A549 (cell line): ENCODE data around the gene DHRS4L2.
"Not testable (repeated sequence)": the region's sequence is repeated elsewhere in the genome, so short reads cannot be mapped to it uniquely, and the experiment has no call there.

Experiments
- CHD4 ChIP-seq: fragments of 200-600 bp; sonication (generic); IDR thresholded peaks from 2 replicates; pipeline ENCODE4 v1.6.1; 2016; ENCODE audit warnings: antibody characterized with exemption, mild to moderate bottlenecking, borderline replicate concordance
- CTCF ChIP-seq: fragments of >200 bp; sonication (Bioruptor Twin); formaldehyde crosslinking; IDR thresholded peaks from 3 replicates; pipeline ENCODE4 v1.5.1; 2016
- GATA3 ChIP-seq: IDR thresholded peaks from 2 replicates; pipeline ENCODE4 v1.6.1; 2012; ENCODE audit warnings: borderline replicate concordance
- JUN ChIP-seq, 2 experiments: fragments of >200 bp; sonication (Bioruptor Twin); formaldehyde crosslinking; IDR thresholded peaks; 2 replicates in 1 of 2; 3 replicates in 1 of 2; pipeline ENCODE4 v1.6.1; 2016 to 2017
- NFE2L2 ChIP-seq: fragments of 150-350 bp; conservative IDR thresholded peaks from 2 replicates; pipeline ENCODE4 v1.6.1; 2014; ENCODE audit warnings: low read length
- POLR2A ChIP-seq: IDR thresholded peaks from 2 replicates; pipeline ENCODE4 v1.6.1; 2012; ENCODE audit warnings: mild to moderate bottlenecking, low read length
- RFX5 ChIP-seq: fragments of 450-650 bp; IDR thresholded peaks from 2 replicates; pipeline ENCODE4 v1.7.1; 2014; ENCODE audit warnings: antibody characterized with exemption, mild to moderate bottlenecking, moderate library complexity
- SMC3 ChIP-seq: fragments of >200 bp; sonication (Bioruptor Twin); formaldehyde crosslinking; IDR thresholded peaks from 3 replicates; pipeline ENCODE4 v1.6.1; 2018; ENCODE audit warnings: inconsistent platforms
- TF ChIP-seq, protein P1 (sequence below): fragments of 200-600 bp; sonication (generic); IDR thresholded peaks from 2 replicates; pipeline ENCODE4 v1.6.1; 2016; ENCODE audit warnings: antibody characterized with exemption, mild to moderate bottlenecking, moderate library complexity
- TF ChIP-seq, protein P2 (sequence below): fragments of 450-650 bp; IDR thresholded peaks from 2 replicates; pipeline ENCODE4 v1.6.1; 2014; ENCODE audit warnings: antibody characterized with exemption

DNA sequence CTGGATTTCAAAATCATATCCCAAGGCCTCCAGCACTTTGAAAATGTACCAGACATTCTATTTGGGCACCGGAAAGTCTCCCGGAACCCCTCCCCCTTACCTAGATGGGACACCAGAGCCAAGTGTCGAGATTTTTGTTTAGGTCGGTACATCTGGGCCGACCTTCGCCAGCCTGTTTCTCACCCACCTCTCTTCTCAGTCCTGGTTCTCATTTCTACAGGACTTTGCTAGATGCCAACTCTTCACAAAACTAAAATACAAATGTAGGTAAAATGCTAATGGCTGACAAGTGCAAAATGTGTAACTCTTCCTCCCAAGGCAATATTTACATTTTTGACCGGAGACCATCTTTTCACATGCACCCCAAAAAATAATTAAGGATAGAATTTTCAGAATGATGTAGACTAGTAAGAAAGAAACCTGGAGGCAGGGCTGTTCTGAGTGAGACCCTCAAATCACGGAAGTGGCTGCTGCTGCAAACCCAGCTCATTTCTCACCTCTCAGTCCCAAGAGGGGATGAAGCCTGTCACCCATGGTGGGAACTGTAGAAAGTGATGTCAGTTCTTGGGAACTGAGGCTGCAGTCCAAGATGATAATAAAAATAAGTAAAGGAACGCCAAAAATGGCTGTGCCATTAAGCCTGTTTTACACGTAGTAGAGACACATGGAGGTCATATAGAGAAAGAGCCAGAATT, 48.4 kb downstream of the DHRS4L2 start:
- not testable (repeated sequence) for TF ChIP-seq CTCF; GATA3; NFE2L2; CHD4; SMC3; RFX5; JUN (IDR thresholded peaks at IDR 0.05); POLR2A
- TF ChIP-seq, protein P1, sequence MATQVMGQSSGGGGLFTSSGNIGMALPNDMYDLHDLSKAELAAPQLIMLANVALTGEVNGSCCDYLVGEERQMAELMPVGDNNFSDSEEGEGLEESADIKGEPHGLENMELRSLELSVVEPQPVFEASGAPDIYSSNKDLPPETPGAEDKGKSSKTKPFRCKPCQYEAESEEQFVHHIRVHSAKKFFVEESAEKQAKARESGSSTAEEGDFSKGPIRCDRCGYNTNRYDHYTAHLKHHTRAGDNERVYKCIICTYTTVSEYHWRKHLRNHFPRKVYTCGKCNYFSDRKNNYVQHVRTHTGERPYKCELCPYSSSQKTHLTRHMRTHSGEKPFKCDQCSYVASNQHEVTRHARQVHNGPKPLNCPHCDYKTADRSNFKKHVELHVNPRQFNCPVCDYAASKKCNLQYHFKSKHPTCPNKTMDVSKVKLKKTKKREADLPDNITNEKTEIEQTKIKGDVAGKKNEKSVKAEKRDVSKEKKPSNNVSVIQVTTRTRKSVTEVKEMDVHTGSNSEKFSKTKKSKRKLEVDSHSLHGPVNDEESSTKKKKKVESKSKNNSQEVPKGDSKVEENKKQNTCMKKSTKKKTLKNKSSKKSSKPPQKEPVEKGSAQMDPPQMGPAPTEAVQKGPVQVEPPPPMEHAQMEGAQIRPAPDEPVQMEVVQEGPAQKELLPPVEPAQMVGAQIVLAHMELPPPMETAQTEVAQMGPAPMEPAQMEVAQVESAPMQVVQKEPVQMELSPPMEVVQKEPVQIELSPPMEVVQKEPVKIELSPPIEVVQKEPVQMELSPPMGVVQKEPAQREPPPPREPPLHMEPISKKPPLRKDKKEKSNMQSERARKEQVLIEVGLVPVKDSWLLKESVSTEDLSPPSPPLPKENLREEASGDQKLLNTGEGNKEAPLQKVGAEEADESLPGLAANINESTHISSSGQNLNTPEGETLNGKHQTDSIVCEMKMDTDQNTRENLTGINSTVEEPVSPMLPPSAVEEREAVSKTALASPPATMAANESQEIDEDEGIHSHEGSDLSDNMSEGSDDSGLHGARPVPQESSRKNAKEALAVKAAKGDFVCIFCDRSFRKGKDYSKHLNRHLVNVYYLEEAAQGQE, result not testable (repeated sequence)
- TF ChIP-seq, protein P2, sequence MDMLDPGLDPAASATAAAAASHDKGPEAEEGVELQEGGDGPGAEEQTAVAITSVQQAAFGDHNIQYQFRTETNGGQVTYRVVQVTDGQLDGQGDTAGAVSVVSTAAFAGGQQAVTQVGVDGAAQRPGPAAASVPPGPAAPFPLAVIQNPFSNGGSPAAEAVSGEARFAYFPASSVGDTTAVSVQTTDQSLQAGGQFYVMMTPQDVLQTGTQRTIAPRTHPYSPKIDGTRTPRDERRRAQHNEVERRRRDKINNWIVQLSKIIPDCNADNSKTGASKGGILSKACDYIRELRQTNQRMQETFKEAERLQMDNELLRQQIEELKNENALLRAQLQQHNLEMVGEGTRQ, result not testable (repeated sequence)
